22Rv1 (cell line): ENCODE results near the gene HMG20B.

Experiments
- ZFX ChIP-seq: fragments of 450-650 bp; IDR thresholded peaks from 2 replicates; pipeline ENCODE4 v1.6.1; 2017; ENCODE audit warnings: antibody characterized with exemption, borderline replicate concordance
- TF ChIP-seq, protein P1 (sequence below): fragments of 450-650 bp; IDR thresholded peaks from 2 replicates; pipeline ENCODE4 v1.5.1; 2017; ENCODE audit warnings: mild to moderate bottlenecking

- TF ChIP-seq, protein P1, sequence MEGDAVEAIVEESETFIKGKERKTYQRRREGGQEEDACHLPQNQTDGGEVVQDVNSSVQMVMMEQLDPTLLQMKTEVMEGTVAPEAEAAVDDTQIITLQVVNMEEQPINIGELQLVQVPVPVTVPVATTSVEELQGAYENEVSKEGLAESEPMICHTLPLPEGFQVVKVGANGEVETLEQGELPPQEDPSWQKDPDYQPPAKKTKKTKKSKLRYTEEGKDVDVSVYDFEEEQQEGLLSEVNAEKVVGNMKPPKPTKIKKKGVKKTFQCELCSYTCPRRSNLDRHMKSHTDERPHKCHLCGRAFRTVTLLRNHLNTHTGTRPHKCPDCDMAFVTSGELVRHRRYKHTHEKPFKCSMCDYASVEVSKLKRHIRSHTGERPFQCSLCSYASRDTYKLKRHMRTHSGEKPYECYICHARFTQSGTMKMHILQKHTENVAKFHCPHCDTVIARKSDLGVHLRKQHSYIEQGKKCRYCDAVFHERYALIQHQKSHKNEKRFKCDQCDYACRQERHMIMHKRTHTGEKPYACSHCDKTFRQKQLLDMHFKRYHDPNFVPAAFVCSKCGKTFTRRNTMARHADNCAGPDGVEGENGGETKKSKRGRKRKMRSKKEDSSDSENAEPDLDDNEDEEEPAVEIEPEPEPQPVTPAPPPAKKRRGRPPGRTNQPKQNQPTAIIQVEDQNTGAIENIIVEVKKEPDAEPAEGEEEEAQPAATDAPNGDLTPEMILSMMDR, result no peak
- TF ChIP-seq ZFX, result no peak
Observed at GRCh38 chr19:3543150-3544057, 29.3 kb upstream of the HMG20B start.
